Cardiac muscle cell (in vitro differentiated cells and primary cell): Measurements from ENCODE around the gene ARSI. TPM values are rescaled to one million over a fixed set of nuclear protein-coding genes. Genes with fewer than 3 reads are reported as not detected.
A peak's percentile ranks its signal among the peaks of the same experiment; 100 is the strongest.

Source experiments
- DNase-seq, 2 donors: peaks; one replicate each; pipeline versions ENCODE4 v3.0.0 to v3.0.0-alpha.2; 2010 to 2017; ENCODE audit warnings: low read depth in 1 of 2, low spot score in 1 of 2
- H3K27ac ChIP-seq: fragments of 200-600 bp; sonication (generic); 2 replicates; pipeline ENCODE4 v1.5.1; 2016
- H3K27me3 ChIP-seq: fragments of 200-600 bp; sonication (generic); 2 replicates; pipeline ENCODE4 v1.6.0; 2016; ENCODE audit warnings: control low read depth
- H3K36me3 ChIP-seq: fragments of 200-600 bp; sonication (generic); 2 replicates; pipeline ENCODE4 v1.5.1; 2016; ENCODE audit warnings: control low read depth
- H3K4me1 ChIP-seq: fragments of 200-600 bp; sonication (generic); 2 replicates; pipeline ENCODE4 v1.8.1; 2017; ENCODE audit warnings: low read depth, mild to moderate bottlenecking, mixed run types
- H3K4me3 ChIP-seq: fragments of 200-600 bp; sonication (generic); 2 replicates; pipeline ENCODE4 v1.5.1; 2016; ENCODE audit warnings: mild to moderate bottlenecking
- H3K9me3 ChIP-seq: fragments of 200-600 bp; sonication (generic); 2 replicates; pipeline ENCODE4 v1.5.1; 2017; ENCODE audit warnings: low read depth, mild to moderate bottlenecking, control low read depth
- polyA plus RNA-seq: library from polyadenylated mRNA; unstranded; fragments of >200 nt; fragmentation: Nextera tagmentation; extraction: Ambion mirVana; gene quantifications from 2 replicates; pipeline ENCODE4 v1.2.1, GENCODE V29; 2016
- total RNA-seq: library from RNA; depleted of rRNA; stranded (reverse); fragments of >200 nt; gene quantifications from 2 replicates; pipeline ENCODE4 v1.2.3, GENCODE V29; 2016
- TF ChIP-seq, protein P1 (sequence below): IDR thresholded peaks from 2 replicates; pipeline ENCODE4 v1.5.1; 2012; ENCODE audit warnings: low read depth, mild to moderate bottlenecking, low read length

Gene ARSI
- total and polyA plus RNA-seq, 2 experiments from 2014 or later: 2.1 to 3.3 TPM

GRCh38 chr5:150335778-150336177 lies 33.1 kb upstream of the ARSI start:
- DNase-seq: no peak
- Histone ChIP-seq H3K27ac (no peak overlapping the region), H3K36me3 (no peaks in the 10 kb centered on the region), H3K4me3 (no peak overlapping the region), H3K9me3 (no peaks in the 10 kb centered on the region), H3K27me3 (no peaks in the 10 kb centered on the region), H3K4me1 (peaks cover 13% of the 10 kb centered on the region)
- TF ChIP-seq, protein P1, sequence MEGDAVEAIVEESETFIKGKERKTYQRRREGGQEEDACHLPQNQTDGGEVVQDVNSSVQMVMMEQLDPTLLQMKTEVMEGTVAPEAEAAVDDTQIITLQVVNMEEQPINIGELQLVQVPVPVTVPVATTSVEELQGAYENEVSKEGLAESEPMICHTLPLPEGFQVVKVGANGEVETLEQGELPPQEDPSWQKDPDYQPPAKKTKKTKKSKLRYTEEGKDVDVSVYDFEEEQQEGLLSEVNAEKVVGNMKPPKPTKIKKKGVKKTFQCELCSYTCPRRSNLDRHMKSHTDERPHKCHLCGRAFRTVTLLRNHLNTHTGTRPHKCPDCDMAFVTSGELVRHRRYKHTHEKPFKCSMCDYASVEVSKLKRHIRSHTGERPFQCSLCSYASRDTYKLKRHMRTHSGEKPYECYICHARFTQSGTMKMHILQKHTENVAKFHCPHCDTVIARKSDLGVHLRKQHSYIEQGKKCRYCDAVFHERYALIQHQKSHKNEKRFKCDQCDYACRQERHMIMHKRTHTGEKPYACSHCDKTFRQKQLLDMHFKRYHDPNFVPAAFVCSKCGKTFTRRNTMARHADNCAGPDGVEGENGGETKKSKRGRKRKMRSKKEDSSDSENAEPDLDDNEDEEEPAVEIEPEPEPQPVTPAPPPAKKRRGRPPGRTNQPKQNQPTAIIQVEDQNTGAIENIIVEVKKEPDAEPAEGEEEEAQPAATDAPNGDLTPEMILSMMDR: no peak

DNA sequence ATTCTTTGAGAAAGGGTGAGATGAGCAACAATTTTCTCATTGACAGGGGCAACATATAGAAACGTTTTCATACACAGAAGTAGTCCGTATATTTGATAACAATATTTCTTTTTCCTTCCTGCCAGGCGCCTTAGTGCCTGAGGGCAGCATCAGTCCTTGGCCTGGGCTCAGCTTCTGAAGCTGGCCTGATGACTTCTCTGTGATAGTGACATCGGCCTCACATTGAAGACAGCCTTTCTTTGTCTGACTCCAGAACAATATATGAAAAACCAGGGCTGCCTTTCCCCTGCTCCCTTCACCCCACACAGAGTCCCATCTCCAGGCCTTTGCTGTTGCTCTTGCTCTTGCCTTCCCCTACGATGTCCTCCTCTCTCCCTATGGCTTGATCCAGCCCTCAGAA lies 30.7 kb upstream of the ARSI start:
- Histone ChIP-seq H3K4me3 (no peak overlapping the region), H3K27me3 (no peaks in the 10 kb centered on the region), H3K9me3 (no peaks in the 10 kb centered on the region), H3K27ac (no peak overlapping the region), H3K4me1 (peaks cover 4% of the 10 kb centered on the region), H3K36me3 (no peaks in the 10 kb centered on the region)
- TF ChIP-seq, protein P1: no peak
- DNase-seq: no peak

- Histone ChIP-seq H3K27me3 (no peaks in the 10 kb centered on the region), H3K36me3 (no peaks in the 10 kb centered on the region), H3K27ac (no peak overlapping the region), H3K4me1 (no peaks in the 10 kb centered on the region), H3K9me3 (no peaks in the 10 kb centered on the region), H3K4me3 (no peak overlapping the region)
- no peak for DNase-seq
- TF ChIP-seq, protein P1: no peak
Observed at GRCh38 chr5:150329881-150330876, 27.5 kb upstream of the ARSI start.

DNA sequence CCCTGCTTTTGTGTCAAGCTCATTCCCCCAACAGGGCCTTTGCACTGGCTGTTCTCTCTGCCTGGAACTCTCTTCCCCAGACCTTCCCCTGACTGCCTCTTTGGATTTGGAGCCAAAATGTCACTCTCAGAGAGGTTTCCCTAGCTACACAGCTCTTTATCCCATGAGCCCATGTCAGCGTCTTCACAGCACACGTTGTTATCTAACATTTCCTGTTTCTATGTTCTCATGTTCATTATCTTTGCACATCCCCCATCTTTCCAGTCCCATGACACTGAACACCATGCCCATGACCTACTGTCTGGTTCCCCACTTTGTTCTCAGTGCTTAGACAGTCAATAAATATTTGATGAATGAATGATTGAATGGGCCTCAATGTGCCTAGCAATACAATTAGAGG lies 26.3 kb upstream of the ARSI start:
- Histone ChIP-seq H3K36me3 (no peaks in the 10 kb centered on the region), H3K9me3 (no peaks in the 10 kb centered on the region), H3K4me3 (no peak overlapping the region), H3K27me3 (no peaks in the 10 kb centered on the region), H3K4me1 (no peaks in the 10 kb centered on the region), H3K27ac (no peak overlapping the region)
- TF ChIP-seq, protein P1: no peak
- peak in 1 of 2 donors; percentile 40 for DNase-seq

DNA sequence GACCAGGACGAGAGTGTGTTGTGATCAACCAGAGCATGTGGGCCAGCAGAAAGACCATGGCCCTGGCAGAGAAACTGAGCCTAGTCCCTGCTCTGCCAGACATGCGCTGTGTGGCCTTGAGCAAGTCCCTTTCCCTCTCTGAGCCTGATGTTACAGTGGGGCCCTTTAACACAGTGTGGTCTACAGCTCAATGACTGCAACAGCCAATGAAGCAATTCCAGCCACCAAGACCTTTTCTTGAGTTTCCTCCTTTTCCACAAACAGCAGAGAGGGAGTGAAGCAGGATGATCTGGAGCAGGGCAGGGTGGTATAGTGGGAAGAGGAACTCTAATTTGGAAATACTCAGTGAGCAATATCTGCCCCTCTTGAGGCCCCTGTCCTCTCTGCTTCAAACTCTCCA lies 25.8 kb upstream of the ARSI start:
- Histone ChIP-seq H3K27me3 (no peaks in the 10 kb centered on the region), H3K9me3 (no peaks in the 10 kb centered on the region), H3K27ac (no peak overlapping the region), H3K4me3 (no peak overlapping the region), H3K4me1 (no peaks in the 10 kb centered on the region), H3K36me3 (no peaks in the 10 kb centered on the region)
- DNase-seq: no peak
- TF ChIP-seq, protein P1: no peak
